ENCODE measurements around the gene TNIP3. TPM values are rescaled to one million over a fixed set of nuclear protein-coding genes. Genes with fewer than 3 reads are reported as not detected.
A peak's percentile ranks its signal among the peaks of the same experiment; 100 is the strongest.

Gene TNIP3
- total RNA-seq, 2 experiments from 2014 or later, result 1.0 TPM; not detected in 1

- BruUV-seq (replicated peaks), result no TSS peak
- intact Hi-C loops (cut with micrococcal nuclease; ENCODE audit: unreplicated experiment), result loop anchor here (5.0 to 10.0 kb wide), 2 partner anchors 283 to 1026 kb away; no protein-coding TSS in a partner anchor
- no peaks in the 10 kb centered on the region for H3K9me2 ChIP-seq (ENCODE audit: insufficient read depth, low read length)
- H4K20me1 ChIP-seq (ENCODE audit: insufficient read depth, low read length), result no peaks in the 10 kb centered on the region
- CTCF ChIA-PET (ENCODE audit: unreplicated experiment), result no interaction called here
- H3K4me2 ChIP-seq (ENCODE audit: low read length), result no peak overlapping the region
- no peaks in the 10 kb centered on the region for H3K36me3 ChIP-seq (ENCODE audit: insufficient read depth, low read length)
- no peak overlapping the region for H3K27ac ChIP-seq (ENCODE audit: low read depth, low read length, poor library complexity, severe bottlenecking)
- no peak overlapping the region for H3K4me3 ChIP-seq (ENCODE audit: low read depth, low read length, poor library complexity, severe bottlenecking)
- H3K9me3 ChIP-seq (ENCODE audit: low read length), result no peaks in the 10 kb centered on the region
- no peak for DNase-seq (ENCODE audit: low spot score)
- no peaks in the 10 kb centered on the region for H3K4me1 ChIP-seq (ENCODE audit: insufficient read depth, low read length, poor library complexity, severe bottlenecking)
- H2AFZ ChIP-seq (ENCODE audit: low read length), result no peak overlapping the region
- no peaks in the 10 kb centered on the region for H3K79me2 ChIP-seq (ENCODE audit: insufficient read depth, low read depth, low read length)
- TF ChIP-seq EZH2phosphoT487 (IDR thresholded peaks at IDR 0.05; ENCODE audit: borderline replicate concordance, low read depth, low read length) (no peak), CTCF (conservative IDR thresholded peaks at IDR 0.05; ENCODE audit: low read length) (no peak)
- POLR2A ChIA-PET, result interaction anchor here (1.0 kb wide), 1 partner anchor 19 kb away, joined by 4 read pairs; no protein-coding TSS in a partner anchor
Measured at GRCh38 chr4:121098266-121098665, 65.9 kb downstream of the TNIP3 start.

- BruUV-seq (replicated peaks), result no TSS peak
- TF ChIP-seq CTCF (conservative IDR thresholded peaks at IDR 0.05; ENCODE audit: low read length) (peak; percentile 83), EZH2phosphoT487 (IDR thresholded peaks at IDR 0.05; ENCODE audit: borderline replicate concordance, low read depth, low read length) (no peak)
- POLR2A ChIA-PET, result no interaction called here
- Histone ChIP-seq H3K36me3 (ENCODE audit: insufficient read depth, low read length) (no peaks in the 10 kb centered on the region), H3K9me2 (ENCODE audit: insufficient read depth, low read length) (no peaks in the 10 kb centered on the region), H3K9me3 (ENCODE audit: low read length) (no peaks in the 10 kb centered on the region), H2AFZ (ENCODE audit: low read length) (no peak overlapping the region), H4K20me1 (ENCODE audit: insufficient read depth, low read length) (no peaks in the 10 kb centered on the region), H3K4me1 (ENCODE audit: insufficient read depth, low read length, poor library complexity, severe bottlenecking) (no peaks in the 10 kb centered on the region), H3K27ac (ENCODE audit: low read depth, low read length, poor library complexity, severe bottlenecking) (no peak overlapping the region), H3K4me2 (ENCODE audit: low read length) (no peak overlapping the region), H3K79me2 (ENCODE audit: insufficient read depth, low read depth, low read length) (no peaks in the 10 kb centered on the region), H3K4me3 (ENCODE audit: low read depth, low read length, poor library complexity, severe bottlenecking) (no peak overlapping the region)
- peak; percentile 37 for DNase-seq (ENCODE audit: low spot score)
- CTCF ChIA-PET (ENCODE audit: unreplicated experiment), result no interaction called here
- intact Hi-C loops (cut with micrococcal nuclease; ENCODE audit: unreplicated experiment), result loop anchor here (1.0 to 10.0 kb wide), 4 partner anchors 282 to 1024 kb away; no protein-coding TSS in a partner anchor
Measured at GRCh38 chr4:121096629-121097028, 67.5 kb downstream of the TNIP3 start.

- H3K4me3 ChIP-seq (ENCODE audit: low read depth, low read length, poor library complexity, severe bottlenecking), result no peak overlapping the region
- H3K36me3 ChIP-seq (ENCODE audit: insufficient read depth, low read length), result no peaks in the 10 kb centered on the region
- CTCF ChIA-PET (ENCODE audit: unreplicated experiment), result no interaction called here
- no peaks in the 10 kb centered on the region for H3K79me2 ChIP-seq (ENCODE audit: insufficient read depth, low read depth, low read length)
- no peak overlapping the region for H3K4me2 ChIP-seq (ENCODE audit: low read length)
- no TSS peak for BruUV-seq (replicated peaks)
- no peaks in the 10 kb centered on the region for H3K9me3 ChIP-seq (ENCODE audit: low read length)
- H4K20me1 ChIP-seq (ENCODE audit: insufficient read depth, low read length), result no peaks in the 10 kb centered on the region
- POLR2A ChIA-PET, result interaction anchor here (0.8 kb wide), 1 partner anchor 1027 kb away, joined by 3 read pairs; no protein-coding TSS in a partner anchor
- no peaks in the 10 kb centered on the region for H3K4me1 ChIP-seq (ENCODE audit: insufficient read depth, low read length, poor library complexity, severe bottlenecking)
- no peak overlapping the region for H3K27ac ChIP-seq (ENCODE audit: low read depth, low read length, poor library complexity, severe bottlenecking)
- no peak for DNase-seq (ENCODE audit: low spot score)
- no peak overlapping the region for H2AFZ ChIP-seq (ENCODE audit: low read length)
- TF ChIP-seq EZH2phosphoT487 (IDR thresholded peaks at IDR 0.05; ENCODE audit: borderline replicate concordance, low read depth, low read length), result no peak
- no peak for TF ChIP-seq CTCF (conservative IDR thresholded peaks at IDR 0.05; ENCODE audit: low read length)
- intact Hi-C loops (cut with micrococcal nuclease; ENCODE audit: unreplicated experiment), result loop anchor here (1.0 to 10.0 kb wide), 4 partner anchors 281 to 1024 kb away; no protein-coding TSS in a partner anchor
- no peaks in the 10 kb centered on the region for H3K9me2 ChIP-seq (ENCODE audit: insufficient read depth, low read length)
Measured at GRCh38 chr4:121096191-121096590, 67.9 kb downstream of the TNIP3 start.

Data from OCI-LY7 (cell line).